ENCODE measurements around the gene EPS8L1.

EPS8L1 gene

DNA sequence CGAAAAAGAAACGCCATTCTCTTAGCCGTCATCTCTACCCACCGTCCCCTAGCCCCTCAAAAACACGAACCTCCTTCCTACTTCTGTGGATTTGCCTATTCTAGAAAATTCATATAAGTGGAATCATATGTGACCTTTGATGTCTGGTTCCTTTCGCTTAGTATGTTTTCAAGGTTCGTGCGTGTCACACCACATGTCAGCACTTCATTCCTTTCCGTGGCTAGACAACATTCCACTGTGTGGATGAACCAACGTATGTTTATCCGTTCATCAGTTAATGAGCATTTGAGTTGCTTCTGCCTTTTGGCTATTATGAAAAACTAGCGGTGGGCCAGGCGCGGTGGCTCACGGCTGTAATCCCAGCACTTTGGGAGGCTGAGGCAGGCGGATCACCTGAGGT, 55.8 kb downstream of the EPS8L1 start:
- H3K9ac ChIP-seq (ENCODE audit: low read depth, low read length) = no peak overlapping the region
- peaks cover 13% of the 10 kb centered on the region; the same call in 1 of the 2 replicates for H3K36me3 ChIP-seq (ENCODE audit: control insufficient read depth, insufficient read depth, low read length)
- H3K27me3 ChIP-seq (ENCODE audit: control insufficient read depth, insufficient read depth, low read length) = no peaks in the 10 kb centered on the region
- H3K4me1 ChIP-seq (ENCODE audit: control insufficient read depth, insufficient read depth, low read length) = peaks cover 4% of the 10 kb centered on the region; the same call in 1 of the 2 replicates
- no peak overlapping the region for H3K27ac ChIP-seq (ENCODE audit: low read depth, low read length)
- H3K4me3 ChIP-seq (ENCODE audit: low read depth, low read length) = no peak overlapping the region
- H3K9me3 ChIP-seq (ENCODE audit: control insufficient read depth, insufficient read depth, low read length) = no peaks in the 10 kb centered on the region

DNA sequence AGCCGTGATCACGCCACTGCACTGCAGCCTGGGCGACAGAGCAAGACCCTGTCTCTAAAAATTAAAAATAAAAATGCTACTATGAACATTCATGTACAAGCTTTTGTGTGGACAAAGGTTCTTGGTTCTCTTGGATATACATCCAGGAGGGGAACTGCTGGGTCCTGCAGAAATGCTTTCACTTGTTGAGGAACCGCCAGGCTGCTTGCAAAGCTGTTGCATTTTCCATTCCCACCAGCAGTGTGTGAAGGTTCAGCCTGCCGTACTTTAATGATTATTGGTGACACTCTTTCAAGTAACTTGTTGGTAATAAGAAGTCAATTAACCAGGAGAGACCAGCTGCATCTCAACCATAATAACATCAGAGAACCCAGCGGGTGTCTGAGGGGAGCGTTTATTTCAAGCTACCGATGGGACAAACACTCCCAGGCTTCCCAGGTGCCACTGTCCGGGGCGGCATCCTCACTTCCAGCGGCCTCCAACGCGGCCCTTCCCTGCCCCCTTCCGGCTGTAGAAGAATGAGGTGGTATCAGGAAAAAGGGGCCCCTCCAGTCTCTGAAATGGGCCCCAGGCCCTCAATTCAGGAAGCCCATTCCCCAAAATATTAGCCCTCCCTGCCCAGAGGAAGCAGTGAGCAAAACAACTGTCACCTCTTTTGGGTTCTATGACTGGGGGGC, 56.9 kb downstream of the EPS8L1 start:
- Histone ChIP-seq H3K4me3 (ENCODE audit: low read depth, low read length) (no peak overlapping the region), H3K27ac (ENCODE audit: low read depth, low read length) (no peak overlapping the region), H3K9me3 (ENCODE audit: control insufficient read depth, insufficient read depth, low read length) (no peaks in the 10 kb centered on the region), H3K36me3 (ENCODE audit: control insufficient read depth, insufficient read depth, low read length) (peaks cover 17% of the 10 kb centered on the region; the same call in 1 of the 2 replicates), H3K9ac (ENCODE audit: low read depth, low read length) (no peak overlapping the region), H3K27me3 (ENCODE audit: control insufficient read depth, insufficient read depth, low read length) (no peaks in the 10 kb centered on the region), H3K4me1 (ENCODE audit: control insufficient read depth, insufficient read depth, low read length) (peaks cover 4% of the 10 kb centered on the region; the same call in 1 of the 2 replicates)

DNA sequence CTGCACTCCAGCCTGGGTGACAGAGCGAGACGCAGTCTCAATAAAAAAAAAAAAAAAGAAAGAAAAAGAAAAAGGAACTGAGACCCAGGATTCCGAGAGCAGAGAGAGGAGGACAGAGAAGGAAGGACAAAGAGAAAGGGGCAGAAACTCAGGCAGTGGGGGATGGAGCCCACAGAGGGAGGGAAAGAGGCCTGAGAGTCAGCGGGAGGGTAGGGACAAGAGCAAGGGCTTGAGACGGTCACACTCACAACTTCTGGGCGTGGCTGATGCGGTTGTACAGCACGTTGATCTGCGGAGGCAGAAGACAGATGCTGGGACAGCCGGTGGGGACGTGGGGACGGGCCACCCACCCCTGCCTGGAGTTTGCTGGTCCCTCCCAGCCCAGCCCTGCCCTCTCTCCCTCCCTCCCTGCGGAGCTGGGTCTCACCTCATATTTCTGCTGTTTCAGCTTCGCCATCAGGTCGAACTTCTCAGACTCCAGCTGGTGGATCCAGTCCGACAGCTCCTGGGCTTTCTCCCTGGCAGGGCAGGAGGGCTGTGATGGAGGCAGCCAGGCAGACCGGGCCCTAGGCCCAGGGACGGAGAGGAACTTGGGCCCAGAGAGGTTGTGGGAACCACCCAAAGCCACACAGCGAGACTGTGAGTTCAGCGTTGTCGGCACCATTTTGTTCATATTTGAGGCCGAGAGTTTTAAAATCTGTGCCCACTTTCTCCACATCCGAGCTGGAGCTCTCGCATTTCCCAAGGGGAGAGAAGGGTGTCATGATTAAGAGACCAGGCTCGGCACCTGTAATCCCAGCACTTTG, 58.2 kb downstream of the EPS8L1 start:
- Histone ChIP-seq H3K4me3 (ENCODE audit: low read depth, low read length) (no peak overlapping the region), H3K9ac (ENCODE audit: low read depth, low read length) (no peak overlapping the region), H3K9me3 (ENCODE audit: control insufficient read depth, insufficient read depth, low read length) (no peaks in the 10 kb centered on the region), H3K36me3 (ENCODE audit: control insufficient read depth, insufficient read depth, low read length) (peaks cover 17% of the 10 kb centered on the region; the same call in 1 of the 2 replicates), H3K4me1 (ENCODE audit: control insufficient read depth, insufficient read depth, low read length) (peaks cover 4% of the 10 kb centered on the region; the same call in 1 of the 2 replicates), H3K27ac (ENCODE audit: low read depth, low read length) (no peak overlapping the region), H3K27me3 (ENCODE audit: control insufficient read depth, insufficient read depth, low read length) (no peaks in the 10 kb centered on the region)

DNA sequence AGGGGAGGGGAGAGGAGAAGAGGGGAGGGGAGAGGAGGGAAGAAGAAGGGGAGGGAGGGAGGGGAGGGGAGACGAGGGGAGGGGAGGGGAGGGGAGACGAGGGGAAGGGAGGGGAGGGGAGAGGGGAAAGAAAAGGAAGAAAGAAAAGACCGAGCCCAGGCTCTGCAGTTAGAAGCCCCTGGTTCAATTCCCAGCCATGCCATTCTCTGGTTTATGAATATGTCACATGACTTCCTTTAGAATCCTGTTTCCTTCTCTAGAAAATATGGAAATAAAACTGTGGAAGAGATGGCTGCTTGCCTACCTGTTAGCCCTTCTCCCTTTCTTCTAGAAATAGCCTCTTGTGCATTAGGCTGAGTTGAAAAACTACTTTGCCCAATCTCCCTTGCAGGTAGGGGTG, 59.1 kb downstream of the EPS8L1 start:
- H3K27me3 ChIP-seq (ENCODE audit: control insufficient read depth, insufficient read depth, low read length) = no peaks in the 10 kb centered on the region
- H3K4me3 ChIP-seq (ENCODE audit: low read depth, low read length) = no peak overlapping the region
- no peak overlapping the region for H3K27ac ChIP-seq (ENCODE audit: low read depth, low read length)
- H3K9ac ChIP-seq (ENCODE audit: low read depth, low read length) = no peak overlapping the region
- H3K9me3 ChIP-seq (ENCODE audit: control insufficient read depth, insufficient read depth, low read length) = no peaks in the 10 kb centered on the region
- peaks cover under 1% of the 10 kb centered on the region; the same call in 1 of the 2 replicates for H3K4me1 ChIP-seq (ENCODE audit: control insufficient read depth, insufficient read depth, low read length)
- peaks cover 20% of the 10 kb centered on the region; the same call in 1 of the 2 replicates for H3K36me3 ChIP-seq (ENCODE audit: control insufficient read depth, insufficient read depth, low read length)

DNA sequence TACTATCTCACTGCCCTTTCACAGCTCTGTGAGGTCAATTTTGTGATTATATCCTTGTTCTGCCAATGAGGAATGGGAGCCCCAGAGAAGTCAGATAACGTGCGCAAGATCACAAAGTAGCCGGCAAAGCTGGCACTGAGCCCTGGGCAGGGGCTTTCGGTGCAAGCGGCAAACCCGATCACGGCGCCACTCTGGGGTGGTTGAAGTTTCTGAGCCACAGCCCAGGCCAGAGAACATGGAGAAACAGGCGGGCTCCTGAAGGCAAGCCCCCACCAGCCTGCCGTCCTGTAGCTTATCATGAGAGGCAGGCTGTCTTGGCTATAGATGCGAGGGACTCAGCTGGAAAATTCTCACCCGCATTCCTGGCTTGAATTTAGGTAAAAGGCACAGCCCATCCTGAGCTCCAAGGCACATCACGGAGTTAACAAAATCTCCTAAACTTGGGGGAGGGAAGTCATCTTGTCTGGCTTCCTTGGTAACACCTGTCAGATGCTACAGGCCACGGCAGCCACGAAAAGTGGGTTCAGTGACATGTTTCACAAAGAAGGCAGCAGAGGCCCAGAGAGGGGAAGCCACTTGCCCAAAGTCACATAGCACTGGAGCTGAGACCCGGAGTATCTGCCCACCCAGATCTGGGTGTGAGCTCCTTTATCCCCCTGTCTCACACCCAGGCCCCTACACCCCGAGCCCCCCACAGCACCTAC, 60.9 kb downstream of the EPS8L1 start:
- H3K4me3 ChIP-seq (ENCODE audit: low read depth, low read length) = no peak overlapping the region
- peaks cover 20% of the 10 kb centered on the region; the same call in 1 of the 2 replicates for H3K36me3 ChIP-seq (ENCODE audit: control insufficient read depth, insufficient read depth, low read length)
- H3K27me3 ChIP-seq (ENCODE audit: control insufficient read depth, insufficient read depth, low read length) = no peaks in the 10 kb centered on the region
- no peaks in the 10 kb centered on the region for H3K9me3 ChIP-seq (ENCODE audit: control insufficient read depth, insufficient read depth, low read length)
- no peak overlapping the region for H3K27ac ChIP-seq (ENCODE audit: low read depth, low read length)
- H3K9ac ChIP-seq (ENCODE audit: low read depth, low read length) = no peak overlapping the region
- 0 out of 2 replicates have a peak, but pooled peaks cover 4% of the 10 kb centered on the region for H3K4me1 ChIP-seq (ENCODE audit: control insufficient read depth, insufficient read depth, low read length)
